PC-3 (cell line): ENCODE measurements around the gene HECTD2. TPM values are rescaled to one million over a fixed set of nuclear protein-coding genes. Genes with fewer than 3 reads are reported as not detected.

Experiments used
- ATAC-seq: fragments of 200-7000 bp; cut with Tn5 transposase; 2 replicates; pipeline ENCODE4 v1.9.1; 2020; ENCODE audit warnings: mild to moderate bottlenecking, moderate library complexity
- BruUV-seq: library from RNA; stranded (reverse); fragments of 400-500 nt; replicated peaks from 2 replicates; lab custom pipeline; 2021; lab: Mats Ljungman, UMichigan
- CTCF ChIA-PET: fragments of 300-600 bp; sonication (Branson Sonifier 250); formaldehyde crosslinking; loops from one replicate; lab custom pipeline; 2022; ENCODE audit warnings: antibody characterized with exemption; lab: Charles Lee
- POLR2A ChIA-PET: fragments of 300-600 bp; sonication (Branson Sonifier 250); formaldehyde crosslinking; loops from one replicate; lab custom pipeline; 2022; ENCODE audit warnings: antibody characterized with exemption; ENCODE audit not compliant: unreplicated experiment; lab: Charles Lee
- DNase-seq: peaks from one replicate; pipeline ENCODE4 v3.0.0-alpha.2; 2015
- H2AFZ ChIP-seq: fragments of 300-600 bp; sonication (generic); 2 replicates; pipeline ENCODE4 v1.6.0; 2016; ENCODE audit warnings: antibody characterized with exemption, low read length
- H3F3A ChIP-seq: fragments of 300-600 bp; sonication (generic); one replicate; pipeline ENCODE4 v1.6.0; 2017; ENCODE audit warnings: antibody characterized with exemption, low read length, control low read depth, mild to moderate bottlenecking; ENCODE audit not compliant: unreplicated experiment
- H3K27ac ChIP-seq: fragments of 300-600 bp; sonication (generic); 2 replicates; pipeline ENCODE4 v1.5.1; 2016; ENCODE audit warnings: mild to moderate bottlenecking, low read length
- H3K27me3 ChIP-seq: fragments of 300-600 bp; sonication (generic); 2 replicates; pipeline ENCODE4 v1.6.1; 2016; ENCODE audit warnings: low read length, mixed read lengths
- H3K36me3 ChIP-seq: fragments of 300-600 bp; sonication (generic); 2 replicates; pipeline ENCODE4 v1.6.1; 2016; ENCODE audit warnings: low read depth, mixed run types, low read length, mixed read lengths
- H3K4me1 ChIP-seq: fragments of 300-600 bp; sonication (generic); 2 replicates; pipeline ENCODE4 v1.5.1; 2016; ENCODE audit warnings: low read length; ENCODE audit not compliant: insufficient read depth
- H3K4me2 ChIP-seq: fragments of 300-600 bp; sonication (generic); 2 replicates; pipeline ENCODE4 v1.6.0; 2016; ENCODE audit warnings: low read length
- H3K4me3 ChIP-seq: fragments of 300-600 bp; sonication (generic); 2 replicates; pipeline ENCODE4 v1.5.1; 2016; ENCODE audit warnings: mild to moderate bottlenecking, low read length, mixed read lengths
- H3K79me2 ChIP-seq: fragments of 300-600 bp; sonication (generic); 2 replicates; pipeline ENCODE4 v1.6.1; 2017; ENCODE audit warnings: low read length, mixed read lengths
- H3K9ac ChIP-seq: fragments of 300-600 bp; sonication (generic); 2 replicates; pipeline ENCODE4 v1.6.0; 2016; ENCODE audit warnings: mild to moderate bottlenecking, low read length
- H3K9me2 ChIP-seq: fragments of 300-600 bp; sonication (generic); replicated peaks from 2 replicates; pipeline ENCODE4 v1.6.1; 2016; ENCODE audit warnings: mixed run types, low read length, mixed read lengths
- H3K9me3 ChIP-seq: fragments of 300-600 bp; sonication (generic); 2 replicates; pipeline ENCODE4 v1.6.1; 2016; ENCODE audit warnings: low read length, mixed read lengths
- H4K20me1 ChIP-seq: fragments of 300-600 bp; sonication (generic); 2 replicates; pipeline ENCODE4 v1.6.1; 2016; ENCODE audit warnings: low read length, mixed read lengths
- EZH2 ChIP-seq: fragments of 300-600 bp; sonication (generic); IDR thresholded peaks from one replicate; pipeline ENCODE4 v1.6.1; 2017; ENCODE audit warnings: antibody characterized with exemption, mild to moderate bottlenecking, low read length; ENCODE audit not compliant: unreplicated experiment
- EZH2phosphoT487 ChIP-seq: fragments of 300-600 bp; sonication (generic); IDR thresholded peaks from 2 replicates; pipeline ENCODE4 v1.6.1; 2018; ENCODE audit warnings: mild to moderate bottlenecking, antibody characterized with exemption, low read length, borderline replicate concordance
- intact Hi-C: fragments of 100-400 bp; cut with micrococcal nuclease; formaldehyde crosslinking; loops from 2 replicates; pipeline ENCODE4 v1.9.0; 2023
- total RNA-seq: library from RNA; depleted of rRNA; stranded (reverse); fragments of >200 nt; gene quantifications from 2 replicates; pipeline ENCODE4 v1.2.3, GENCODE V29; 2014; rRNA removed
- TF ChIP-seq, protein P1 (sequence below): fragments of 300-600 bp; sonication (generic); conservative IDR thresholded peaks from 2 replicates; pipeline ENCODE4 v1.5.1; 2017; ENCODE audit warnings: antibody characterized with exemption, low read depth, mild to moderate bottlenecking, low read length

The HECTD2 gene
- total RNA-seq, 1 experiment from 2014 or later, result 2.9 TPM

- no peak overlapping the region for H3K9ac ChIP-seq
- BruUV-seq, result no TSS peak
- H3K9me3 ChIP-seq, result no peaks in the 10 kb centered on the region
- no peak overlapping the region for H3K4me2 ChIP-seq
- intact Hi-C loops, result no loop called here
- no peaks in the 10 kb centered on the region for H3F3A ChIP-seq
- no peak for ATAC-seq
- ChIA-PET POLR2A (no interaction called here), CTCF (no interaction called here)
- H3K9me2 ChIP-seq, result no peaks in the 10 kb centered on the region
- TF ChIP-seq EZH2phosphoT487 (no peak), EZH2 (no peak)
- TF ChIP-seq, protein P1, sequence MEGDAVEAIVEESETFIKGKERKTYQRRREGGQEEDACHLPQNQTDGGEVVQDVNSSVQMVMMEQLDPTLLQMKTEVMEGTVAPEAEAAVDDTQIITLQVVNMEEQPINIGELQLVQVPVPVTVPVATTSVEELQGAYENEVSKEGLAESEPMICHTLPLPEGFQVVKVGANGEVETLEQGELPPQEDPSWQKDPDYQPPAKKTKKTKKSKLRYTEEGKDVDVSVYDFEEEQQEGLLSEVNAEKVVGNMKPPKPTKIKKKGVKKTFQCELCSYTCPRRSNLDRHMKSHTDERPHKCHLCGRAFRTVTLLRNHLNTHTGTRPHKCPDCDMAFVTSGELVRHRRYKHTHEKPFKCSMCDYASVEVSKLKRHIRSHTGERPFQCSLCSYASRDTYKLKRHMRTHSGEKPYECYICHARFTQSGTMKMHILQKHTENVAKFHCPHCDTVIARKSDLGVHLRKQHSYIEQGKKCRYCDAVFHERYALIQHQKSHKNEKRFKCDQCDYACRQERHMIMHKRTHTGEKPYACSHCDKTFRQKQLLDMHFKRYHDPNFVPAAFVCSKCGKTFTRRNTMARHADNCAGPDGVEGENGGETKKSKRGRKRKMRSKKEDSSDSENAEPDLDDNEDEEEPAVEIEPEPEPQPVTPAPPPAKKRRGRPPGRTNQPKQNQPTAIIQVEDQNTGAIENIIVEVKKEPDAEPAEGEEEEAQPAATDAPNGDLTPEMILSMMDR, result no peak
- no peaks in the 10 kb centered on the region for H3K4me1 ChIP-seq
- H3K36me3 ChIP-seq, result no peaks in the 10 kb centered on the region
- no peaks in the 10 kb centered on the region for H3K79me2 ChIP-seq
- H4K20me1 ChIP-seq, result no peaks in the 10 kb centered on the region
- DNase-seq, result no peak
- no peak overlapping the region for H3K27ac ChIP-seq
- no peaks in the 10 kb centered on the region for H3K27me3 ChIP-seq
- H3K4me3 ChIP-seq, result no peak overlapping the region
- no peak overlapping the region for H2AFZ ChIP-seq
These were observed 152.9 kb downstream of the HECTD2 start for GRCh38 chr10:91562839-91563581.

DNA sequence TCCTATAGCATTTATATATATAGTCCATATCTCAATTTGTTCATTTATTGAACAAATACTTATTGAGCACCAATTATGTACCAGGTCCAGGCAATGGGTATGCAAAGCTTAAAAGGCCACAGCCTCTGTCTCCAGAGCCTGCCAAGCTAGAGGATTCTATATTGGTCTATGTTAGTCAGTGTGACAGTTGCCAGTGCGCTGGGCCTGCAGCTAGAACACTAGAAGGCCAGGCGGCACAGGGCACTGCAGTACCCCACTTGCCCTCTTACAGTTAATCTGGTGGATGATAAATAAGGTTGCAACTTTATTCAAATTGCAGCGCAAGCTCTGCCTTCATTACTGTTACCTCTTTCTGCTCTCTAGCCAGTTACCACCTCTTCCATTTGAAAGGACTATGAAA is 153.9 kb downstream of the HECTD2 start:
- H3F3A ChIP-seq, result no peaks in the 10 kb centered on the region
- no peak for TF ChIP-seq EZH2
- TF ChIP-seq, protein P1, result no peak
- TF ChIP-seq EZH2phosphoT487, result no peak
- no peak overlapping the region for H2AFZ ChIP-seq
- BruUV-seq, result no TSS peak
- no peak overlapping the region for H3K27ac ChIP-seq
- ATAC-seq (no peak), DNase-seq (no peak)
- no peaks in the 10 kb centered on the region for H3K9me2 ChIP-seq
- CTCF ChIA-PET, result no interaction called here
- no peaks in the 10 kb centered on the region for H3K9me3 ChIP-seq
- H3K4me3 ChIP-seq, result no peak overlapping the region
- no peak overlapping the region for H3K4me2 ChIP-seq
- POLR2A ChIA-PET, result no interaction called here
- no peaks in the 10 kb centered on the region for H3K36me3 ChIP-seq
- H3K27me3 ChIP-seq, result no peaks in the 10 kb centered on the region
- H3K4me1 ChIP-seq, result peaks cover 4% of the 10 kb centered on the region; the same call in 1 of the 2 replicates
- no peak overlapping the region for H3K9ac ChIP-seq
- intact Hi-C loops, result no loop called here
- H4K20me1 ChIP-seq, result no peaks in the 10 kb centered on the region
- no peaks in the 10 kb centered on the region for H3K79me2 ChIP-seq

Other genes with a start within 250 kb of the HECTD2 start
- 15.8 and 25.0 TPM in 2 replicates for gene PCGF5, start 189.7 kb upstream of the HECTD2 start, total RNA-seq
- gene PPP1R3C, start 222.7 kb downstream of the HECTD2 start, total RNA-seq, result 0.17 TPM in 1 of 2 replicates, not detected in the other